Smooth muscle cell (in vitro differentiated cells): ENCODE results near the gene SERINC4. TPM values are rescaled to one million over a fixed set of nuclear protein-coding genes. Genes with fewer than 3 reads are reported as not detected.
A peak's percentile ranks its signal among the peaks of the same experiment; 100 is the strongest.

ENCODE experiments used
- DNase-seq: peaks from one replicate; lab custom pipeline; 2025; ENCODE audit not compliant: unreplicated experiment; lab: John Stamatoyannopoulos, UW
- H2AFZ ChIP-seq: fragments of 200-600 bp; sonication (generic); 2 replicates; pipeline ENCODE4 v1.6.0; 2016; ENCODE audit warnings: antibody characterized with exemption, low read depth, mild to moderate bottlenecking
- H3F3A ChIP-seq: fragments of 200-600 bp; sonication (generic); 2 replicates; pipeline ENCODE4 v1.6.0; 2017; ENCODE audit warnings: antibody characterized with exemption, low read depth
- H3K27ac ChIP-seq: fragments of 200-600 bp; sonication (generic); 2 replicates; pipeline ENCODE4 v1.5.1; 2016; ENCODE audit warnings: low read depth, mild to moderate bottlenecking
- H3K27me3 ChIP-seq: fragments of 200-600 bp; sonication (generic); 2 replicates; pipeline ENCODE4 v1.6.1; 2016; ENCODE audit warnings: low read depth, mild to moderate bottlenecking
- H3K36me3 ChIP-seq: fragments of 200-600 bp; sonication (generic); 2 replicates; pipeline ENCODE4 v1.5.1; 2016; ENCODE audit warnings: low read depth
- H3K4me1 ChIP-seq: fragments of 200-600 bp; sonication (generic); 2 replicates; pipeline ENCODE4 v1.5.1; 2016; ENCODE audit warnings: low read depth
- H3K4me2 ChIP-seq: fragments of 200-600 bp; sonication (generic); 2 replicates; pipeline ENCODE4 v1.6.0; 2016; ENCODE audit warnings: mild to moderate bottlenecking
- H3K4me3 ChIP-seq: fragments of 200-600 bp; sonication (generic); 2 replicates; pipeline ENCODE4 v1.5.1; 2016; ENCODE audit warnings: mild to moderate bottlenecking
- H3K79me2 ChIP-seq: fragments of 200-600 bp; sonication (generic); 2 replicates; pipeline ENCODE4 v1.6.0; 2016; ENCODE audit warnings: low read depth, mild to moderate bottlenecking
- H3K9ac ChIP-seq: fragments of 200-600 bp; sonication (generic); 2 replicates; pipeline ENCODE4 v1.6.0; 2016; ENCODE audit warnings: low read depth
- H3K9me3 ChIP-seq: fragments of 200-600 bp; sonication (generic); replicated peaks from 2 replicates; pipeline ENCODE4 v1.5.1; 2016; ENCODE audit warnings: low read depth
- H4K20me1 ChIP-seq: fragments of 200-600 bp; sonication (generic); 2 replicates; pipeline ENCODE4 v1.6.0; 2016; ENCODE audit warnings: low read depth
- CTCF ChIP-seq: fragments of 200-600 bp; sonication (generic); IDR thresholded peaks from 2 replicates; pipeline ENCODE4 v1.5.1; 2017; ENCODE audit warnings: borderline replicate concordance, mild to moderate bottlenecking, antibody characterized with exemption; ENCODE audit not compliant: insufficient read depth, poor library complexity, severe bottlenecking
- WGBS: methylation state at CpG from one replicate; pipeline ENCODE4 v1.1.7; 2016; ENCODE audit warnings: low lambda C conversion rate; 5-methylcytosine and 5-hydroxymethylcytosine counted together
- polyA plus RNA-seq: library from polyadenylated mRNA; unstranded; fragments of >200 nt; fragmentation: Nextera tagmentation; extraction: Ambion mirVana; gene quantifications from 2 replicates; pipeline ENCODE4 v1.2.1, GENCODE V29; 2016
- total RNA-seq: library from RNA; depleted of rRNA; stranded (reverse); fragments of >200 nt; gene quantifications from 2 replicates; pipeline ENCODE4 v1.2.3, GENCODE V29; 2014

SERINC4 gene
- total and polyA plus RNA-seq, 2 experiments from 2014 or later: 0.17 TPM; not detected in 1

- peaks cover 46% of the 10 kb centered on the region for H4K20me1 ChIP-seq
- peak within 1 kb of the TSS; percentile 77 for H3K4me3 ChIP-seq
- no peaks in the 10 kb centered on the region for H3K36me3 ChIP-seq
- H3K9ac ChIP-seq: peak within 1 kb of the TSS; percentile 100
- H2AFZ ChIP-seq: peak within 1 kb of the TSS; percentile 83
- H3K4me2 ChIP-seq: peak within 1 kb of the TSS; percentile 98
- peaks cover 25% of the 10 kb centered on the region for H3F3A ChIP-seq
- no peaks in the 10 kb centered on the region for H3K9me3 ChIP-seq
- TF ChIP-seq CTCF: no peak
- peak; percentile 99 for DNase-seq
- H3K27ac ChIP-seq: peak within 1 kb of the TSS; percentile 97
- H3K27me3 ChIP-seq: no peaks in the 10 kb centered on the region
- under 1% methylated on average over 59 of the region's 66 CpGs for WGBS
- peaks cover 38% of the 10 kb centered on the region for H3K79me2 ChIP-seq
- H3K4me1 ChIP-seq: peaks cover 24% of the 10 kb centered on the region
These were observed 7.8 kb downstream of the SERINC4 start, which contains the start of gene SERF2 for GRCh38 chr15:43791993-43792760. Gene SERF2, plus strand, starts transcription at chr15:43792320. Its CDS starts 57 bp downstream, at chr15:43792377.

- no peak overlapping the region for H2AFZ ChIP-seq
- no peaks in the 10 kb centered on the region for H3K9me3 ChIP-seq
- no peak overlapping the region for H3K9ac ChIP-seq
- H3K36me3 ChIP-seq: no peaks in the 10 kb centered on the region
- no peak for DNase-seq
- no peak for TF ChIP-seq CTCF
- H3K27ac ChIP-seq: no peak overlapping the region
- H3K79me2 ChIP-seq: peaks cover 23% of the 10 kb centered on the region
- peaks cover 5% of the 10 kb centered on the region for H3F3A ChIP-seq
- H4K20me1 ChIP-seq: peaks cover 19% of the 10 kb centered on the region
- peaks cover 13% of the 10 kb centered on the region for H3K4me1 ChIP-seq
- H3K4me3 ChIP-seq: no peak overlapping the region
- no peak overlapping the region for H3K4me2 ChIP-seq
- 94% methylated on average over 3 of the region's 3 CpGs for WGBS
- H3K27me3 ChIP-seq: no peaks in the 10 kb centered on the region
These were observed 10.6 kb downstream of the SERINC4 start for GRCh38 chr15:43789409-43789808.

- Histone ChIP-seq H3K9ac (no peak overlapping the region), H3K9me3 (no peaks in the 10 kb centered on the region), H3K4me3 (no peak overlapping the region), H3K4me2 (no peak overlapping the region), H3K4me1 (peaks cover 4% of the 10 kb centered on the region), H3K36me3 (no peaks in the 10 kb centered on the region), H3K79me2 (no peaks in the 10 kb centered on the region), H3F3A (peaks cover 16% of the 10 kb centered on the region), H2AFZ (no peak overlapping the region), H3K27ac (no peak overlapping the region), H4K20me1 (peaks cover 8% of the 10 kb centered on the region), H3K27me3 (no peaks in the 10 kb centered on the region)
- TF ChIP-seq CTCF: no peak
- no peak for DNase-seq
- WGBS: 80% methylated on average over 1 of the region's 1 CpG
These were observed 21.0 kb downstream of the SERINC4 start for GRCh38 chr15:43779016-43779415.
